Cardiac septum (tissue), 1 donor: Measurements from ENCODE around the gene BCL2. TPM values are rescaled to one million over a fixed set of nuclear protein-coding genes. Genes with fewer than 3 reads are reported as not detected.
"Not testable (repeated sequence)": the region's sequence is repeated elsewhere in the genome, so short reads cannot be mapped to it uniquely, and the experiment has no call there.

Experiments
- DNase-seq: peaks from one replicate; pipeline ENCODE4 v3.0.0-alpha.2; 2020; ENCODE audit warnings: low spot score
- intact Hi-C: fragments of 100-400 bp; cut with DNase I; formaldehyde crosslinking; loops from one replicate; pipeline ENCODE4 v1.14.0; 2022
- total RNA-seq: library from RNA; stranded (reverse); fragmentation: NEBNext Ultra II Directional; extraction: Animal tissue kit (Norgen Biotek cat#: 25700); gene quantifications from one replicate; pipeline ENCODE4 v1.2.1, GENCODE V29; 2021
- donor health status: DM: no; HTN: no; CAD: no.

BCL2 gene
- total RNA-seq, 1 donor from 2014 or later: 25.9 TPM

- intact Hi-C loops: no loop called here
- no peak for DNase-seq
Observed at GRCh38 chr18:63216516-63217311, 102.9 kb downstream of the BCL2 start.

DNA sequence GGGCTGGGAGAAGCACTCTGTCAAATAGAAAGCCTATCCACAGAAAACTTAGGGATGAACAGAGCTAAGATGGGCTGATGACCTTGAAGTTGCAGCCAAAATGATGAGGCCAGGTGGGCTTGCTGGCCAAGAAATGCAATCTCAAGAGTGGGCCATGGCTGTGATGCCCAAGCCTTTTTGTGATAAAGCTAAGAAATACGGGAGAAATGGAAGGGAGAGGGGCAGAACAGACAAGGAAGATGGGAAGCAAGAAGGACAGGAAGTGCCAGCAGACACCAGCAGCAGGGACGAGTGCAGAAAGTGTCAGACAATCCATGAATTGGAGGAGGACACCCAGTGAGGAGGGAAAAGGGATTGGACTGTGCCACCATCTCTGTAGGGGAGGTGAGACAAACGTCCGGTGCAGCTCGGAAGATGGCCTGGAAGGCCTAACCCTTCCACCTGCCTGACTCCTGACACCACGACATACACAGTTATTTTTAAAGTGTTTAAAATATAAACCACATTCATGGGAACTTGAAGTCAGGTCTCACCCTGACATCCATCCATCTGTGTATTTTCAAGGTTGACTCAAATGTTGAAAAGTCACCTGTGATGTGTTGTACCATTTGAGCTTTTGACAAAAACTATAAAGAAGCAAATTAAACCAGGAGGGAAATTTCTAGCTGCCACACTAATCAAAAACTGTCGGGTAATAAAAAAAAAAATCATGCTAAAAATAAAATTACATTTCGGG, 105.5 kb downstream of the BCL2 start:
- DNase-seq: no peak
- intact Hi-C loops: no loop called here

- intact Hi-C loops: no loop called here
- no peak for DNase-seq
Observed at GRCh38 chr18:63213331-63213900, 106.2 kb downstream of the BCL2 start.

DNA sequence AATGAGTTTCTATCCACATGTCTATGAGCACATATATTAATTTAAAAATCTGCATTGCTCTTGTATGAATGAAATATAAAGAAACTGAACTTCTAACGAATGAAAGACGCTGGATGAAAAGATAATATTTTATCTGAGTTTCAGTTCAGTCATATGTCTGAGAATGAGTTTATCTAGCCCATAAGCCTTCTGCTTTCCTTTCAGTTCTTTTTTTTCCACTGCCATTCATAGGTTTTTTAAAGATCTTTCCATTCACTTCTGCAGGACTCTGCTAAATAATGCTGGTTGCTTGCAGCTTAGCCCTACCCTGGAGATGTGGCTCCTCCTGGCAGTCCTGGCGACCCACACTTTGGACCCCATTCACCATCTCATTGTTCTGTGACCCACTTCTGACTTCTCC, 109.0 kb downstream of the BCL2 start:
- no peak for DNase-seq
- intact Hi-C loops: no loop called here

DNA sequence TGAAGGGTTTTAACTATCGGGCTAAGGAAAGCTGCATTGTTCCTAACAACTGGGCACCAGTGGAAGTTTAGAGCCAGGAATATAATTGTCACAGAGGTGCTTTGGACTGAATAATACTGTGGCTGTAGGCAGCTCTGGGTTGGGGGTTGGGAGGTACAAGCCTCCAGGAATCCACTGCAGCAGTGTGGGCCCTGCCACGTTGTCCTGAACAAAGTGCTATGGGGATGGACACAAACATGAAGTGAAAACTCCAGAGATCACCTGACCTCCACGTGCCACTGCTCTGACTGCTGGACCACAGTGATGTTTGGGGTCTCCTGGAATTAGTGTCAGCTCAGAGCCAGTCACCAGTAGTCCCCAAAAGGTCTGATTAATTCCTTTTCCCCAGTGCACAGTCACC, 110.9 kb downstream of the BCL2 start:
- intact Hi-C loops: no loop called here
- DNase-seq: no peak

DNA sequence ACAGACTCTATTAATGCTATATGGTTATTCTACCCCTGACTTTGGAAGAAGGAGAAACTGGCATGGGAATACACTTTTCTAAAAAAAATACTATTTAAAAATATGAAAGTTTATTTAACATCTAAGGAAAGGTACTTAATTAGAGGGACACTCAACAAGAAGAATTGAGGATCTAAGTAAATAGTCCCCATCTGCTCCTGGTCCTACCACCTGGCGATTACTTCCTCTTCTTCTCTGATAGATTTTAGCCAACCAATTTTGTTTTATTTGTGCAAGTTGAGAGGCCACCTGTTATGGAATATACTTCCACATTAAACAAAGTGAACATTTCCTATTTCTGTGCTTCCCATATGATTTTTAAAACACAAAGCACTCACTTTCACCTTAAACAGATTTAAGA, 111.7 kb downstream of the BCL2 start:
- DNase-seq: no peak
- intact Hi-C loops: no loop called here

DNA sequence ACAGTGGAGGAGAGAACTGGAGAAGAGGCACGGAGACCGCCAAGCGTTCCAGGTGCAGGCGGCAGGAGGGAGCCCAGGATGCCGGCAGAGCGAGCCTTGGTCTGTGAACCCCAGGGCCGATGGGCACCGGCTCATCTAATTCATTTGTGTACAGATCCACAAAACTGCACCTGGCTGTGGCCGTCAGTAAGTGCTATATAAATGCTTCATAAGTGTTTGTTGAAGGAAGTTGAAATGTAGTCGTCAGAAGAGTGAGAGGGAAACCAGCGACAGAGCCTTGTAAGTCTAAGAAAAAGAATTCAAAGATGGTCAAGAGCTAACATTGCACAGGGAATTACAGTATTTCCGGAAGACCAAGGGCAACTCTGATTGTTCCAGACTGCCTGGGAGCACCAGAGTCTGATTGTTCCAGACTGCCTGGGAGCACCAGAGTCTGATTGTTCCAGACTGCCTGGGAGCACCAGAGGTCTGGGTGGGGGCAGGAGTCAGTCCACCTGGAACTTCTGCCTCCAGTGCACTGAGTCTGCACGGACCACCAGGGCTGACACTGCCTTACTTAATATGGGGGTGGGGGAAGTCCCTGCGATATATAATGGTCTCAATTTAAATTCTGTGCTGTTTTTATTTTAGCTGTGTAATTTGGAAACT, 112.3 kb downstream of the BCL2 start:
- intact Hi-C loops: no loop called here
- DNase-seq: no peak

GRCh38 chr18:63206433-63207142, 113.0 kb downstream of the BCL2 start:
- DNase-seq: no peak
- intact Hi-C loops: no loop called here

DNA sequence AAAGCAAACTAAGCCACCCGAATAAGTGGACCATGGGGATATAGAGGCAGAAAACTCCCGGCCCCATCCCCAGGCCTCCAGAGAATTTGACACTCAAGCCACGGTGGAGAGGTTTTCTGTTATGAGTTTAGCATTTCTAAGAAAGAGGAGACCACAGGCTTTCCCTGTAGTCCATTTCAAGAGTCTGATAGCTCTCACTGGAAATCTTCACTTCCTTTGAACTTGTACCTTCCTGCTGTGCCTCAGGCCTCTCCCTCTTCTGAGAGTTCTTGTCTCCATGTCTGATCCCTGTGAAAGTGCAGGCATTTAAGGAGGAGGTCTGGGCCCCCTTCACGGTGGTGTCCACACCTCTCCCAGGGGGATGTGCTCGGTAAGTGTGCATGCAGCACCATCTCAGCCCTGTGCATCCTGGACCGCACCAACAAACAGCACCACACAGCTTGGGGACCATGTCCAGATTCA, 113.7 kb downstream of the BCL2 start:
- DNase-seq: no peak
- intact Hi-C loops: no loop called here

- DNase-seq: no peak
- intact Hi-C loops: no loop called here
Observed at GRCh38 chr18:63203497-63203896, 116.1 kb downstream of the BCL2 start.

- intact Hi-C loops: no loop called here
Observed at GRCh38 chr18:63202828-63203227, 116.7 kb downstream of the BCL2 start.

DNA sequence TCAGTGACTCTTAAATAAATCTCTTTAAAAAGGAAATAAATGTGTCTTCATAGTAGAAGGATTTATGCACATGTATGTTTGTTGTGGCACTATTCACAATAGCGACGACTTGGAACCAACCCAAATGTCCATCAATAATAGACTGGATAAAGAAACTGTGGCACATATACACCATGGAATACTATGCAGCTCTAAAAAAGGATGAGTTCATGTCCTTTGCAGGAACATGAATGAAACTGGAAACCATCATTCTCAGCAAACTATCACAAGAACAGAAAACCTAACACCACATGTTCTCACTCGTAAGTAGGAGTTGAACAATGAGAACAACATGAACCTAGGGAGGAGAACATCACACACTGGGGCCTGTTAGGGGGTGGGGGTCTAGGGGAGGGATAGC, 118.1 kb downstream of the BCL2 start:
- DNase-seq, intact Hi-C loops: not testable (repeated sequence)

More at GRCh38 chr18:63202828-63203227, 116.7 kb downstream of the BCL2 start:
- no peak for DNase-seq

DNA sequence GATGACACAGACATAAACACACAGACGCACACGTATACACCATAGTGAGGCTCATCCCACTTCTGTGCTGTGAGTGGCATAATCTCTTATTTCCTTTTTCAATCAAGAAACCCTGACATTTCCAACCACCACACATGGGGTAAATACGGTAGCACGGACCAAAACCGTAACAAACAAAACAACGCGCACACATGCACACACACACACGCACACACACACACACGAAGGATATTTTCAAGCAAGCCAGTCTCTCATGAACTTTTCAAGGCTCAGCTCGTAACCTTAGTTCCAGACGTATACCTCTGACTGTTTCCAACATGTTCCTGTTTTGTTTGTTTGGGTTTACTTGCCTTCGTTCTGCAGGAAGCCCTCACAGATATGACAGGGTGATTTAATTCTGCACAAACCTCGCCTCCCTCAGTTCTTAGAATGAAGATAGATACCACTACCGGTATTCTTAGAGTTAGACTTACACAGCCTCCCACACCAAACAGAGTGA, 119.8 kb downstream of the BCL2 start:
- no peak for DNase-seq
- intact Hi-C loops: no loop called here

DNA sequence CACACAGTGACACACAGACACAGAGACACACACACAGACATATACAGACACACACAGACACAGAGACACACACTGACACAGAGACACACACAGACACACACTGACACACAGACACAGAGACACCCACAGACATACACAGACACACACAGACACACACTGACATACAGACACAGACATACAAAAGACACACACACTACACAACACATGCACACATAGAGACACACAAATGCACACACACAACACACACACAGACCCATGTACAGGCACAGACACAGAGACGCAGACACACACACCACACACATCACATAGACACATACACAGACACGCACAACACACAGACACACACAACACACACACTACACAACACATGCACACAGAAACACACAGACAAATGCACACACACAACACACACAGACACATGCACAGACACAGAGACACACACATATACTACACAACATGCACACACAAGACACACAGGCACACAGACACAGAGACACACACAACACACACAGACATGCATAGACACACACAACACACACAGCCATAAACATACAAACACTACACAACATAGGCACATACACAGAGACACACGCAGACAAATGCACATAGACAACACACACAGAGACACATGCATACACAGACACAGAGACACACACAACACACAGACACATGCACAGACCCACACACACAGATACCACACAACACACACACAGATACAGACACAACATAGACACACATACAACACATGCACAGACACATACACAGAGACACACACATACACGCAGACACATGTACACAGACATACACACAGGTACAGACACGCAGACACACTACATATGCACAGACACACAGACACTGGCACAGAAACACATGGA, 120.5 kb downstream of the BCL2 start:
- no peak for DNase-seq
- intact Hi-C loops: no loop called here

DNA sequence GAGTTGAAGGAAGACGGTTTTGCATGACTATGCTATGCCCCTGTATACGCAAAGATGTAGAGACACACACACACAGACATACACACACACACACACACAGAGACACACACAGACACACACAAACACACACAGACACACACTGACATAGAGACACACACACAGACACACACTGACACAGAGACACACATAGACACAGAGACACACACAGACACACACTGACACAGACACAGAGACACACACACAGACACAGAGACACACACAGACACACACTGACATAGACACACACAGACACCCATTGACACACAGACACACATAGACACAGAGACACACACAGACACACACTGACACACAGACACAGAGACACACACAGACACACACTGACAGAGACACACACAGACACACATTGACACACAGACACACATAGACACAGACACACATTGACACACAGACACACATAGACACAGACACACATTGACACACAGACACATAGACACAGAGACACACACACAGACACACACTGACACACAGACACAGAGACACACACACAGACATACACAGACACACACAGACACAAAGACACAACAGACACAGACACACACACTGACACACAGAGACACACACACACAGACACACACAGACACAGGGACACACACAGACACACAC, 121.3 kb downstream of the BCL2 start:
- DNase-seq: no peak
- intact Hi-C loops: no loop called here

GRCh38 chr18:63197246-63197869, 122.2 kb downstream of the BCL2 start:
- no peak for DNase-seq
- intact Hi-C loops: no loop called here

GRCh38 chr18:63195326-63196159, 124.0 kb downstream of the BCL2 start:
- intact Hi-C loops: no loop called here
- DNase-seq: no peak
